Neural cell (in vitro differentiated cells): ENCODE data around the gene MAN1B1. TPM values are rescaled to one million over a fixed set of nuclear protein-coding genes. Genes with fewer than 3 reads are reported as not detected.
"Not testable (repeated sequence)": the region's sequence is repeated elsewhere in the genome, so short reads cannot be mapped to it uniquely, and the experiment has no call there.

Experiments
- H2AFZ ChIP-seq: fragments of 200-600, 300-800 bp; sonication (generic), shearing (Covaris generic); 2 replicates; pipeline ENCODE4 v1.6.0; 2014; ENCODE audit warnings: low read depth, mild to moderate bottlenecking, antibody characterized with exemption, low read length, moderate library complexity
- H3F3A ChIP-seq: fragments of 200-600 bp; shearing (Covaris generic); 2 replicates; pipeline ENCODE4 v1.6.1; 2016; ENCODE audit warnings: mild to moderate bottlenecking, moderate library complexity, mixed read lengths, antibody characterized with exemption, low read length; ENCODE audit not compliant: insufficient read depth, poor library complexity, severe bottlenecking
- H3K27ac ChIP-seq: fragments of 200-600, 300-800 bp; sonication (generic), shearing (Covaris generic); 2 replicates; pipeline ENCODE4 v1.5.1; 2014; ENCODE audit warnings: mild to moderate bottlenecking, low read length, moderate library complexity
- H3K27me3 ChIP-seq: fragments of 300-800, 200-600 bp; sonication (generic), shearing (Covaris generic); 2 replicates; pipeline ENCODE4 v1.6.0; 2014; ENCODE audit warnings: mild to moderate bottlenecking, low read depth, low read length, moderate library complexity; ENCODE audit not compliant: insufficient read depth
- H3K36me3 ChIP-seq: fragments of 300-800, 200-600 bp; sonication (generic), shearing (Covaris generic); 2 replicates; pipeline ENCODE4 v1.5.1; 2014; ENCODE audit warnings: mild to moderate bottlenecking, antibody characterized with exemption, low read length, moderate library complexity; ENCODE audit not compliant: insufficient read depth
- H3K4me2 ChIP-seq: fragments of 300-800, 200-600 bp; sonication (generic), shearing (Covaris generic); 2 replicates; pipeline ENCODE4 v1.6.0; 2014; ENCODE audit warnings: mild to moderate bottlenecking, low read length
- H3K4me3 ChIP-seq: fragments of 300-800, 200-600 bp; sonication (generic), shearing (Covaris generic); 2 replicates; pipeline ENCODE4 v1.5.1; 2014; ENCODE audit warnings: mild to moderate bottlenecking, low read length, moderate library complexity
- H3K79me2 ChIP-seq: fragments of 200-600 bp; shearing (Covaris generic); replicated peaks from 2 replicates; pipeline ENCODE4 v1.6.0; 2014; ENCODE audit warnings: mild to moderate bottlenecking, low read length, moderate library complexity; ENCODE audit not compliant: insufficient read depth
- H3K9ac ChIP-seq: fragments of 300-800, 200-600 bp; sonication (generic), shearing (Covaris generic); 2 replicates; pipeline ENCODE4 v1.6.1; 2016; ENCODE audit warnings: mild to moderate bottlenecking, low read length, mixed read lengths
- H3K9me2 ChIP-seq: fragments of 200-600 bp; shearing (Covaris generic); 2 replicates; pipeline ENCODE4 v1.6.1; 2016; ENCODE audit warnings: mild to moderate bottlenecking, low read length, mixed read lengths; ENCODE audit not compliant: insufficient read depth
- H3K9me3 ChIP-seq: fragments of 200-600, 300-800 bp; sonication (generic), shearing (Covaris generic); 2 replicates; pipeline ENCODE4 v1.6.1; 2016; ENCODE audit warnings: mild to moderate bottlenecking, mixed run types, low read length, moderate library complexity, mixed read lengths
- H4K20me1 ChIP-seq: fragments of 200-600 bp; shearing (Covaris generic); 2 replicates; pipeline ENCODE4 v1.6.1; 2016; ENCODE audit warnings: mild to moderate bottlenecking, mixed run types; ENCODE audit not compliant: insufficient read depth
- CTCF ChIP-seq: fragments of 450-650 bp; IDR thresholded peaks from 2 replicates; pipeline ENCODE4 v1.5.1; 2014; ENCODE audit warnings: antibody characterized with exemption, mild to moderate bottlenecking, moderate library complexity; ENCODE audit not compliant: poor library complexity, severe bottlenecking
- EP300 ChIP-seq: fragments of 450-650 bp; conservative IDR thresholded peaks from 2 replicates; pipeline ENCODE4 v1.6.1; 2014; ENCODE audit warnings: antibody characterized with exemption, mild to moderate bottlenecking, moderate library complexity; ENCODE audit not compliant: poor library complexity, severe bottlenecking
- EZH2 ChIP-seq: fragments of 200-600, 300-800 bp; shearing (Covaris generic), sonication (generic); IDR thresholded peaks from 2 replicates; pipeline ENCODE4 v1.6.1; 2014; ENCODE audit warnings: antibody characterized with exemption, low read length, borderline replicate concordance, mild to moderate bottlenecking; ENCODE audit not compliant: insufficient read depth, poor library complexity, severe bottlenecking
- MXI1 ChIP-seq: fragments of 450-650 bp; conservative IDR thresholded peaks from 2 replicates; pipeline ENCODE4 v1.6.1; 2014; ENCODE audit warnings: antibody characterized with exemption, mild to moderate bottlenecking; ENCODE audit not compliant: poor library complexity, severe bottlenecking
- POLR2AphosphoS5 ChIP-seq: IDR thresholded peaks from 2 replicates; pipeline ENCODE4 v1.6.1; 2012
- RAD21 ChIP-seq: fragments of 450-650 bp; conservative IDR thresholded peaks from 2 replicates; pipeline ENCODE4 v1.6.1; 2014; ENCODE audit warnings: antibody characterized with exemption, mild to moderate bottlenecking, moderate library complexity
- SMC3 ChIP-seq: fragments of 450-650 bp; conservative IDR thresholded peaks from 2 replicates; pipeline ENCODE4 v1.6.1; 2014; ENCODE audit warnings: antibody characterized with exemption, mild to moderate bottlenecking, moderate library complexity; ENCODE audit not compliant: poor library complexity
- TAF1 ChIP-seq: IDR thresholded peaks from 2 replicates; pipeline ENCODE4 v1.6.1; 2012; ENCODE audit warnings: low read depth
- polyA plus RNA-seq: library from polyadenylated mRNA; depleted of rRNA; stranded (reverse); fragments of >200 nt; gene quantifications from 2 replicates; pipeline ENCODE4 v1.2.3, GENCODE V29; 2014
- TF ChIP-seq, protein P1 (sequence below): IDR thresholded peaks from 2 replicates; pipeline ENCODE4 v1.6.1; 2012; ENCODE audit warnings: borderline replicate concordance

MAN1B1 gene
- polyA plus RNA-seq, 1 donor from 2014 or later: 72.0 TPM

- H3K36me3 ChIP-seq: no peaks in the 10 kb centered on the region
- no peaks in the 10 kb centered on the region for H3K9me2 ChIP-seq
- H3K9ac ChIP-seq: no peak overlapping the region
Measured at GRCh38 chr9:137116728-137117127, 29.9 kb downstream of the MAN1B1 start.

DNA sequence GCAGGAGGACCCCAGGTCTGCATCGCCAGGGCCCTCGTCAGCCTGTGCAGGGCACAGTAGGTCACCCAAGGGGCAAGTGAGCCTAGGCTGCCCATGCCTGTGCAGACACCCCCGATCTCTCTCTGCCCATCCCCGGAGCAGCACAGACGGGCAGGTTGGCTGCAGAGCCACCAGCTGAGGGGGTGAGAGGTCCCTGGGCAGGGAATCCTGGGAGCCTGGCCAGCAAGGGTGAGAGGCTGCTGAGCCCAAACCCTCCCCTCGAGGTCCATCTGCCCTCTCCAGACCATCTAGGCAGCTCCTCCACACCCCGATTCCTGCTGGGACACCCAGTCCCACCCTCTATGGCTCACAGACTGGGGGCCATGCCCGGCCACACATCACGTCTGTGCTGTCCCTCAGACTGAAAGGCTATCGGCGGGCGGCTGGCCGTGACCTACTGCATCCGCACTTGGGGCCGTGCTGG lies 30.5 kb downstream of the MAN1B1 start:
- Histone ChIP-seq H3K27ac (no peak overlapping the region), H3K79me2 (no peaks in the 10 kb centered on the region), H3K9ac (no peak overlapping the region), H4K20me1 (no peaks in the 10 kb centered on the region), H3K4me2 (no peak overlapping the region), H3K36me3 (no peaks in the 10 kb centered on the region), H3K9me2 (no peaks in the 10 kb centered on the region), H3F3A (no peaks in the 10 kb centered on the region), H2AFZ (no peak overlapping the region), H3K9me3 (no peaks in the 10 kb centered on the region), H3K4me3 (no peak overlapping the region), H3K27me3 (peaks cover 10% of the 10 kb centered on the region)
- no peak for TF ChIP-seq EP300
- TF ChIP-seq CTCF: no peak
- TF ChIP-seq EZH2: no peak

More at GRCh38 chr9:137116728-137117127, 29.9 kb downstream of the MAN1B1 start:
- Histone ChIP-seq H3K79me2 (no peaks in the 10 kb centered on the region), H2AFZ (no peak overlapping the region), H3K4me2 (no peak overlapping the region), H3K27ac (no peak overlapping the region), H3K27me3 (peaks cover 10% of the 10 kb centered on the region), H4K20me1 (no peaks in the 10 kb centered on the region), H3K4me3 (no peak overlapping the region), H3F3A (no peaks in the 10 kb centered on the region), H3K9me3 (no peaks in the 10 kb centered on the region)
- TF ChIP-seq TAF1 (no peak), SMC3 (no peak), RAD21 (no peak), CTCF (no peak), POLR2AphosphoS5 (no peak), EZH2 (no peak), MXI1 (no peak), EP300 (no peak)
- TF ChIP-seq, protein P1, sequence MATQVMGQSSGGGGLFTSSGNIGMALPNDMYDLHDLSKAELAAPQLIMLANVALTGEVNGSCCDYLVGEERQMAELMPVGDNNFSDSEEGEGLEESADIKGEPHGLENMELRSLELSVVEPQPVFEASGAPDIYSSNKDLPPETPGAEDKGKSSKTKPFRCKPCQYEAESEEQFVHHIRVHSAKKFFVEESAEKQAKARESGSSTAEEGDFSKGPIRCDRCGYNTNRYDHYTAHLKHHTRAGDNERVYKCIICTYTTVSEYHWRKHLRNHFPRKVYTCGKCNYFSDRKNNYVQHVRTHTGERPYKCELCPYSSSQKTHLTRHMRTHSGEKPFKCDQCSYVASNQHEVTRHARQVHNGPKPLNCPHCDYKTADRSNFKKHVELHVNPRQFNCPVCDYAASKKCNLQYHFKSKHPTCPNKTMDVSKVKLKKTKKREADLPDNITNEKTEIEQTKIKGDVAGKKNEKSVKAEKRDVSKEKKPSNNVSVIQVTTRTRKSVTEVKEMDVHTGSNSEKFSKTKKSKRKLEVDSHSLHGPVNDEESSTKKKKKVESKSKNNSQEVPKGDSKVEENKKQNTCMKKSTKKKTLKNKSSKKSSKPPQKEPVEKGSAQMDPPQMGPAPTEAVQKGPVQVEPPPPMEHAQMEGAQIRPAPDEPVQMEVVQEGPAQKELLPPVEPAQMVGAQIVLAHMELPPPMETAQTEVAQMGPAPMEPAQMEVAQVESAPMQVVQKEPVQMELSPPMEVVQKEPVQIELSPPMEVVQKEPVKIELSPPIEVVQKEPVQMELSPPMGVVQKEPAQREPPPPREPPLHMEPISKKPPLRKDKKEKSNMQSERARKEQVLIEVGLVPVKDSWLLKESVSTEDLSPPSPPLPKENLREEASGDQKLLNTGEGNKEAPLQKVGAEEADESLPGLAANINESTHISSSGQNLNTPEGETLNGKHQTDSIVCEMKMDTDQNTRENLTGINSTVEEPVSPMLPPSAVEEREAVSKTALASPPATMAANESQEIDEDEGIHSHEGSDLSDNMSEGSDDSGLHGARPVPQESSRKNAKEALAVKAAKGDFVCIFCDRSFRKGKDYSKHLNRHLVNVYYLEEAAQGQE: no peak

- not testable (repeated sequence) for H3K9me2 ChIP-seq, H3K27ac ChIP-seq, H2AFZ ChIP-seq
Measured at GRCh38 chr9:137118092-137118603, 31.4 kb downstream of the MAN1B1 start.

GRCh38 chr9:137121927-137122795 lies 35.4 kb downstream of the MAN1B1 start:
- H3K9me2 ChIP-seq, H4K20me1 ChIP-seq, H3K27me3 ChIP-seq, H3K9ac ChIP-seq, H3K79me2 ChIP-seq, H3K9me3 ChIP-seq, H3K36me3 ChIP-seq, H2AFZ ChIP-seq, H3K4me2 ChIP-seq, H3K27ac ChIP-seq, H3F3A ChIP-seq, H3K4me3 ChIP-seq: not testable (repeated sequence)

More at GRCh38 chr9:137118092-137118603, 31.4 kb downstream of the MAN1B1 start:
- H3F3A ChIP-seq, H3K79me2 ChIP-seq, H3K4me3 ChIP-seq, H3K9me3 ChIP-seq, H3K9ac ChIP-seq, H3K4me2 ChIP-seq, H3K27me3 ChIP-seq, H4K20me1 ChIP-seq, H3K36me3 ChIP-seq: not testable (repeated sequence)
